HepG2 (cell line): ENCODE data around the gene NR1H3. TPM values are rescaled to one million over a fixed set of nuclear protein-coding genes. Genes with fewer than 3 reads are reported as not detected.

Experiments used
- HDAC1 ChIP-seq: sonication (generic); formaldehyde crosslinking; IDR thresholded peaks from 2 replicates; pipeline ENCODE4 v1.5.1; 2020; ENCODE audit warnings: mild to moderate bottlenecking, missing genetic modification reagents
- KLF6 ChIP-seq: IDR thresholded peaks from 2 replicates; pipeline ENCODE4 v1.8.0; 2016; ENCODE audit warnings: missing biosample characterization, missing genetic modification reagents
- MAX ChIP-seq: IDR thresholded peaks from 2 replicates; pipeline ENCODE4 v1.6.1; 2012; ENCODE audit warnings: inconsistent platforms
- MAZ ChIP-seq, 2 experiments: sonication (generic) in 1 of 2; formaldehyde crosslinking in 1 of 2; IDR thresholded peaks; 2 replicates each; pipeline versions ENCODE4 v1.5.0 to v1.6.1; 2012 to 2020; ENCODE audit warnings: low read depth in 2 of 2, mild to moderate bottlenecking in 2 of 2, borderline replicate concordance in 1 of 2, improper control_type of control experiment in 1 of 2, low read length in 1 of 2, missing genetic modification reagents in 1 of 2, moderate library complexity in 1 of 2
- MLXIP ChIP-seq: sonication (generic); formaldehyde crosslinking; IDR thresholded peaks from 2 replicates; pipeline ENCODE4 v1.9.0; 2021; ENCODE audit warnings: missing genetic modification reagents, borderline replicate concordance
- MTF2 ChIP-seq: sonication (generic); formaldehyde crosslinking; IDR thresholded peaks from 2 replicates; pipeline ENCODE4 v1.5.0; 2020; ENCODE audit warnings: missing genetic modification reagents, borderline replicate concordance
- MXI1 ChIP-seq: IDR thresholded peaks from 3 replicates; pipeline ENCODE4 v1.6.1; 2012; ENCODE audit warnings: low read depth, low read length, inconsistent platforms, borderline replicate concordance
- RNF219 ChIP-seq: sonication (generic); formaldehyde crosslinking; IDR thresholded peaks from 2 replicates; pipeline ENCODE4 v1.5.0; 2020; ENCODE audit warnings: mild to moderate bottlenecking, missing genetic modification reagents
- SALL2 ChIP-seq: sonication (generic); formaldehyde crosslinking; IDR thresholded peaks from 2 replicates; pipeline ENCODE4 v1.8.1; 2023; ENCODE audit warnings: mild to moderate bottlenecking, missing genetic modification reagents, inconsistent platforms
- SMC3 ChIP-seq: IDR thresholded peaks from 2 replicates; pipeline ENCODE4 v1.6.1; 2011; ENCODE audit warnings: low read length, improper control_type of control experiment
- ZC3H13 ChIP-seq: sonication (generic); formaldehyde crosslinking; IDR thresholded peaks from 2 replicates; pipeline ENCODE4 v1.8.1; 2023; ENCODE audit warnings: mild to moderate bottlenecking, missing genetic modification reagents, moderate library complexity
- ZNF318 ChIP-seq: sonication (generic); formaldehyde crosslinking; IDR thresholded peaks from 2 replicates; pipeline ENCODE4 v1.4.0; 2020; ENCODE audit warnings: mild to moderate bottlenecking, missing genetic modification reagents
- ZNF569 ChIP-seq: sonication (generic); formaldehyde crosslinking; IDR thresholded peaks from 2 replicates; pipeline ENCODE4 v1.5.0; 2020; ENCODE audit warnings: mild to moderate bottlenecking, missing genetic modification reagents, moderate library complexity, borderline replicate concordance
- ZNF781 ChIP-seq: sonication (generic); formaldehyde crosslinking; IDR thresholded peaks from 2 replicates; pipeline ENCODE4 v1.5.1; 2020; ENCODE audit warnings: borderline replicate concordance, mild to moderate bottlenecking, missing genetic modification reagents; ENCODE audit errors: not compliant biosample characterization
- polyA plus RNA-seq, 8 experiments: library from polyadenylated mRNA; depleted of rRNA in 3 of 8; stranded (reverse) in 7 of 8; unstranded in 1 of 8; fragments of >200 nt; fragmentation: Illumina TruSeq in 4 of 8; extraction: Trizol in 4 of 8; gene quantifications; 2 replicates each; pipeline versions ENCODE4 v1.2.1 to v1.2.3, GENCODE V29; 2011 to 2016; ENCODE audit warnings: low read depth in 4 of 8, missing spikeins in 1 of 8, mixed read lengths in 1 of 8; ENCODE audit not compliant: insufficient read depth in 1 of 8
- total RNA-seq, 5 experiments: library from RNA; depleted of rRNA; stranded (reverse); fragments of >200 nt; fragmentation: Illumina TruSeq; extraction: Trizol; gene quantifications; 2 replicates each; pipeline ENCODE4 v1.2.3, GENCODE V29; 2016; ENCODE audit warnings: low read depth in 1 of 5

NR1H3 gene
- total and polyA plus RNA-seq, 2 of the 13 experiments (the other 11 are each of a cell fraction or from before 2014, with no cell fraction given) = 41.8 to 102 TPM

- TF ChIP-seq ZNF318 = no peak
- TF ChIP-seq MAZ (IDR thresholded peaks at IDR 0.05; ENCODE audit: borderline replicate concordance, low read depth, low read length) = no peak
- no peak for TF ChIP-seq MAZ (CRISPR knock-in tag; IDR thresholded peaks at IDR 0.05; ENCODE audit: low read depth)
- peak; percentile 82 for TF ChIP-seq HDAC1
- peak; percentile 11; the same call in 1 of the 3 replicates for TF ChIP-seq MXI1
- TF ChIP-seq MAX = peak; percentile 43; the same call in 1 of the 2 replicates
- no peak for TF ChIP-seq MTF2 (CRISPR knock-in tag)
- TF ChIP-seq MLXIP (CRISPR knock-in tag) = no peak
- no peak for TF ChIP-seq ZNF569 (CRISPR knock-in tag)
- peak; percentile 2; the same call in 1 of the 2 replicates for TF ChIP-seq SMC3
- TF ChIP-seq KLF6 (CRISPR knock-in tag) = no peak
- 0 out of 2 replicates have a peak, but pooled peaks have one; percentile 36 for TF ChIP-seq SALL2 (CRISPR knock-in tag)
- TF ChIP-seq ZNF781 (CRISPR knock-in tag) = no peak
- no peak for TF ChIP-seq RNF219 (CRISPR knock-in tag)
- peak; percentile 1; the same call in 1 of the 2 replicates for TF ChIP-seq ZC3H13 (CRISPR knock-in tag)
These were observed 41.5 kb upstream of the NR1H3 start (continued) for GRCh38 chr11:47216121-47216798.
